NCI-H128 (cell line): Measurements from ENCODE around the gene PACRG.

ENCODE experiments used
- DNase-seq: peaks from one replicate; lab custom pipeline; 2025; ENCODE audit not compliant: unreplicated experiment; lab: John Stamatoyannopoulos, UW

PACRG gene

GRCh38 chr6:163343609-163344008 lies 615.8 kb downstream of the PACRG start:
- no peak for DNase-seq

GRCh38 chr6:163344411-163344810 lies 616.6 kb downstream of the PACRG start:
- no peak for DNase-seq

- no peak for DNase-seq
Measured at GRCh38 chr6:163345931-163346330, 618.2 kb downstream of the PACRG start.

DNA sequence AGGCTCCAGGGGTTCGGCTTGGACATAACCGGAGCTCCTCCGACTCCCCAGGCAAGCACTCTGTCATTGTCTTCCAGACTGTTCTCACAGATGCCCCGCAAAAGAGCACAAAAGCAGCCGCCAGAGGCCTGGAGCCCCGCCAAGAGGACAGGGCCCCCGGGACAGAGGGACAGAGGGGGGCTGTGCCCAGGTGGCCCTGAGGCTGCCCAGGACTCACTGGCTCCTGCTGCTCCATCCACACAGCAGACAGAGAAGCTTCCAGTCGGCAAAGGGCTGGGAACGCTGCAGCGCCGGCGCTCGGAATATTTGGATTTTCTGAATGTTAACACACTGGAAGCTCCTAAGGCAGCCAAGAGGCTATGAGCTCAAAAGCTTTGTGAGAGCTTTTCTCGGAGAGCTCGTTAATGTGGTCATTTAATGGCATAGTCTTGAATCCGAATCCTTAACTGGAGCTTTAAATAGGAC lies 618.8 kb downstream of the PACRG start:
- no peak for DNase-seq

GRCh38 chr6:163347021-163347446 lies 619.3 kb downstream of the PACRG start:
- DNase-seq, result no peak

GRCh38 chr6:163348789-163349680 lies 621.3 kb downstream of the PACRG start:
- DNase-seq, result no peak

GRCh38 chr6:163349696-163350095 lies 621.9 kb downstream of the PACRG start:
- no peak for DNase-seq

- no peak for DNase-seq
Measured at GRCh38 chr6:163351013-163351412, 623.2 kb downstream of the PACRG start.

DNA sequence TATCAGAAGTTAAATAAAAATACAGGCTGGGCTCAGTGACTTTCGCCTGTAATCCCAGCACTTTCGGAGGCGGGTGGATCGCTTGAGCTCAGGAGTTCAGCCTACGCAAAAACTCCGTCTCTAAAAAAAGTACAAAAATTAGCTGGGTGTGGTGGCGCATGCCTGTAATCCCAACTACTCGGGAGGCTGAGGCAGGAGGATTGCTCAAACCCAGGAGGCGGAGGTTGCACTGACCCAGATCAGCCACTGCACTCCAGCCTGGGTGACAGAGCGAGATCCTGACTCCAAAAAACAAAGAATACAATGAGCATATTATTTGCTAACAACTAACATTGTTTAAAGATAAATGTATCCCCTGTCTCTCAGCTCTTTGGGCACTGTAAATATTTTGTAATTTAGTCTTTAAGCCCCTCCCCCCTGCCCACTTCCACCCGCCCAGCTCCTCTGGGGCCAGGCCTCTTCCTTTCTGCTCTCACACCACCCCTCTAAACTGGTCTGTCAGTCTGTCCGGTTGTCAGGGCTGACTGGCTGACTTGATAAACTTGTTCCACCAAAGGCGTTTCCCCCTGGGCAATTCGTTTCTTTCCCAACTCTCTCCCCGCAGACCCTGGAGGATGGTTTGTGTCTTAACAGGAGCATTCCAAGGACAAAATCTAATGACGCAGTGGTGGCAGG lies 624.4 kb downstream of the PACRG start:
- DNase-seq, result no peak

DNA sequence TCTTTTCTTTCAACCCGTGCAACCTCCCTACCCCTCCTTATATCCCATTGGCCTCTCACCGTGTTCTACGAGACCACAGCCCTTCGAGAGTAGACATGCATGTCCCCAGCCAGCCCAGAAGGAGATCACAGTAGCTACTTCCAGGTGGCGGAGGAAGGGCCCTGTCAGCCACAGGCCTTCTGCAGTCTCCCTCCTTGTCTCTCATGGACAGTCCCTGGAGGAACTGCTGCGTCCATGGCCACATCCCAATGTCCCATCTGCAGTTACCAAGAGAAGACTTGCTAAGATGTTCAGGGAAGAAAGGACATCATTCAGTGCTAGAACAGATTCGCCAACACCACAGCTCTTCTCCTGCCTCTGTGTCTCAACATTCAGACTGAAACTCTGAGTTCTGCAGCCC lies 625.2 kb downstream of the PACRG start:
- no peak for DNase-seq

DNA sequence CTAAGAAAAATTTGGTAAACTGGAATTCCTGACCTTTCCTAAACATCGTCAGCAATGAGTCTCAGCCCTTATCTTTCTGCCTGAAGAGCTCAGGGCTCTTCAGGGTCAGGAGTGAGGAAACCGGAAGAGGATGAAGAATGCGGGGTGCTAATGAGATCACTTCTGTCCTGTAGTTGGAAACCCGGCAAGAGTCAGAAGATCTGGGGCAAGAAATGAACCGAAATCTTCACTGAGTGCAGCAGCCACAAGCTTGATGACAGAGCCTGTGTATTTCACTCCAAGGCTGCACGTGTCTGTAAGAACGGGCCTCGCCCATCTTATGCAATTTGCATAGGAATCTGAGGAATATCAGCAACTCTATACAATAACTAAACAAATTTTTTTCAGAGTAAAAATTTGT lies 626.3 kb downstream of the PACRG start:
- DNase-seq, result no peak

- no peak for DNase-seq
Measured at GRCh38 chr6:163354761-163355425, 627.1 kb downstream of the PACRG start.

DNA sequence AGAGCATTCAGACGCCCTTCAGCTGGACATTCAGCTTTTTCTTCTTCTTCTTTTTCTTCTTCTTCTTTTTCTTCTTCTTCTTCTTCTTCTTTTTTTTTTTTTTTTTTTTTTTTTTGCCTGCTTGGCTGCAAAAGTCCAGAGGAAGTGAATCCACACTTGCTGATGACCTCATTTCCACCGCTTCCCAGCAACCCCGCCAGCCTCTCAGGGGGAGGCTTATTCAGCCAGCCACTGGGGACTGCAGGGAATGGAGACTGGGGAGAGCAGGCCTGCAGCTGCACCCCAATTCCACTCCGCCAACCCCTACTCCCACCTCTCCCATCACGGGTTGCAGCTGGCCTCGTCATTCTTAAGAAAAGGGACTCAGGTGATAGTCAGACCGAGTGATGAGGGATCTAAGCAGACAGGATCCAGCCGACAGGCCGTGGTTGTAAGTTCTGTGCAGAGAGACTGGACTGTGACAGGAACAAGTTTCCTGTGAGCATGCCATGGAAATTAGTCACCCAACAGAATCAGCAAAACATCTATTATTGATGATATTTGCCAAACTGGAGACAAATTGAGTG lies 627.7 kb downstream of the PACRG start:
- no peak for DNase-seq

DNA sequence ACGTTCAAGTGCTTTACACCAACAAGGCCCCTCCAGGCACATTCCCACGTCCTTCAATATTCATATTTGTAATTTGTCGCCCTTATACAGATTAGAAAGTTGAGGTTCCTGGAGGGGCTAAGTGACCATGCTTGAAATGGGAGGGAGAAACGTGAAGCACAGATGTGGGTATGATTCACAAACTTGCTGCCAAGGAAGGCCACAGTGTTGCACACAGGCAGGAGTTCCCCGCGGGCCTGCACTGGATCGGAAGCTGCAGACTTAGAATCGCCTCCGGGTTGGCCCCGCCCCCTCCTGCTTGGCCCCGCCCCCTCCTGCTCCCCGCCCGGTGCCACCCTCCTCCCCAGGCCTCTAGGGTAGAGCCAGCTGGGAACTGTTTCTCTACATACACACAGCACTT lies 628.5 kb downstream of the PACRG start:
- no peak for DNase-seq

GRCh38 chr6:163356743-163357142 lies 629.0 kb downstream of the PACRG start:
- DNase-seq, result no peak

GRCh38 chr6:163364641-163365040 lies 636.9 kb downstream of the PACRG start:
- DNase-seq, result no peak
